ENCODE data around the gene DQX1. TPM values are rescaled to one million over a fixed set of nuclear protein-coding genes. Genes with fewer than 3 reads are reported as not detected.

DQX1 gene
- total RNA-seq, 3 donors from 2014 or later, result 0.28 to 0.34 (median 0.30) TPM

GRCh38 chr2:74559912-74560311 is 33.9 kb upstream of the DQX1 start:
- Mint-ChIP-seq H3K27me3 (ENCODE audit: low read depth) (peaks cover 16% of the 10 kb centered on the region), H3K4me1 (ENCODE audit: low read depth) (peaks cover 3% of the 10 kb centered on the region), H3K36me3 (ENCODE audit: insufficient read depth) (no peaks in the 10 kb centered on the region), H3K4me3 (no peak overlapping the region), H3K9me3 (no peaks in the 10 kb centered on the region)
- no peak for ATAC-seq
- no peak for DNase-seq

GRCh38 chr2:74558284-74559230 is 32.5 kb upstream of the DQX1 start:
- H3K27me3 Mint-ChIP-seq (ENCODE audit: low read depth), result peaks cover 6% of the 10 kb centered on the region
- no peaks in the 10 kb centered on the region for H3K9me3 Mint-ChIP-seq
- ATAC-seq (no peak), DNase-seq (no peak)
- peaks cover 5% of the 10 kb centered on the region for H3K4me1 Mint-ChIP-seq (ENCODE audit: low read depth)
- H3K36me3 Mint-ChIP-seq (ENCODE audit: insufficient read depth), result no peaks in the 10 kb centered on the region
- H3K4me3 Mint-ChIP-seq, result no peak overlapping the region

- Mint-ChIP-seq H3K36me3 (ENCODE audit: insufficient read depth) (no peaks in the 10 kb centered on the region), H3K9me3 (no peaks in the 10 kb centered on the region), H3K27me3 (ENCODE audit: low read depth) (peaks cover 6% of the 10 kb centered on the region), H3K4me3 (no peak overlapping the region), H3K4me1 (ENCODE audit: low read depth) (peaks cover 5% of the 10 kb centered on the region)
- ATAC-seq (no peak), DNase-seq (no peak)
Observed at GRCh38 chr2:74556831-74557370, 30.9 kb upstream of the DQX1 start.

GRCh38 chr2:74556159-74556558 is 30.1 kb upstream of the DQX1 start:
- peak overlapping the region; percentile 95 for H3K4me3 Mint-ChIP-seq
- ATAC-seq, result no peak
- H3K9me3 Mint-ChIP-seq, result no peaks in the 10 kb centered on the region
- H3K27me3 Mint-ChIP-seq (ENCODE audit: low read depth), result peaks cover 9% of the 10 kb centered on the region
- peaks cover 5% of the 10 kb centered on the region for H3K4me1 Mint-ChIP-seq (ENCODE audit: low read depth)
- H3K36me3 Mint-ChIP-seq (ENCODE audit: insufficient read depth), result no peaks in the 10 kb centered on the region
- DNase-seq, result no peak

GRCh38 chr2:74555610-74556103 is 29.6 kb upstream of the DQX1 start:
- Mint-ChIP-seq H3K36me3 (ENCODE audit: insufficient read depth) (no peaks in the 10 kb centered on the region), H3K4me3 (peak overlapping the region; percentile 95), H3K9me3 (no peaks in the 10 kb centered on the region), H3K27me3 (ENCODE audit: low read depth) (peaks cover 12% of the 10 kb centered on the region), H3K4me1 (ENCODE audit: low read depth) (peaks cover 5% of the 10 kb centered on the region)
- no peak for ATAC-seq
- DNase-seq, result no peak

- peaks cover 19% of the 10 kb centered on the region for H3K27me3 Mint-ChIP-seq (ENCODE audit: low read depth)
- H3K4me1 Mint-ChIP-seq (ENCODE audit: low read depth), result peaks cover 5% of the 10 kb centered on the region
- ATAC-seq (peak; percentile 67 to 70), DNase-seq (peak; percentile 31)
- H3K4me3 Mint-ChIP-seq, result peak overlapping the region; percentile 95
- no peaks in the 10 kb centered on the region for H3K36me3 Mint-ChIP-seq (ENCODE audit: insufficient read depth)
- no peaks in the 10 kb centered on the region for H3K9me3 Mint-ChIP-seq
Observed at GRCh38 chr2:74554820-74555531, 28.9 kb upstream of the DQX1 start.

- DNase-seq (peak; percentile 74), ATAC-seq (peak; percentile 83 to 85)
- Mint-ChIP-seq H3K4me1 (ENCODE audit: low read depth) (peaks cover 5% of the 10 kb centered on the region), H3K9me3 (no peaks in the 10 kb centered on the region), H3K4me3 (peak within 1 kb of the TSS; percentile 95), H3K27me3 (ENCODE audit: low read depth) (peaks cover 27% of the 10 kb centered on the region), H3K36me3 (ENCODE audit: insufficient read depth) (no peaks in the 10 kb centered on the region)
Observed at GRCh38 chr2:74553892-74554819, 28.1 kb upstream of the DQX1 start, which contains the start of the genes DOK1 and LOXL3. DOK1 (plus strand) TSS chr2:74554720; CDS start chr2:74554755, 35 bp downstream. LOXL3 (minus strand) TSS chr2:74553942; CDS start chr2:74552634, 1,308 bp downstream.

- Mint-ChIP-seq H3K4me1 (ENCODE audit: low read depth) (peaks cover 9% of the 10 kb centered on the region), H3K36me3 (ENCODE audit: insufficient read depth) (no peaks in the 10 kb centered on the region), H3K4me3 (peak overlapping the region; percentile 76), H3K9me3 (no peaks in the 10 kb centered on the region), H3K27me3 (ENCODE audit: low read depth) (peaks cover 32% of the 10 kb centered on the region)
- DNase-seq (no peak), ATAC-seq (no peak)
Observed at GRCh38 chr2:74552914-74553811, 27.1 kb upstream of the DQX1 start.

GRCh38 chr2:74551942-74552913 is 26.2 kb upstream of the DQX1 start:
- H3K36me3 Mint-ChIP-seq (ENCODE audit: insufficient read depth), result no peaks in the 10 kb centered on the region
- H3K9me3 Mint-ChIP-seq, result no peaks in the 10 kb centered on the region
- H3K4me1 Mint-ChIP-seq (ENCODE audit: low read depth), result peaks cover 10% of the 10 kb centered on the region
- peaks cover 39% of the 10 kb centered on the region for H3K27me3 Mint-ChIP-seq (ENCODE audit: low read depth)
- H3K4me3 Mint-ChIP-seq, result peak overlapping the region; percentile 29
- no peak for ATAC-seq
- DNase-seq, result no peak

GRCh38 chr2:74551530-74551929 is 25.5 kb upstream of the DQX1 start:
- no peak for ATAC-seq
- Mint-ChIP-seq H3K36me3 (ENCODE audit: insufficient read depth) (no peaks in the 10 kb centered on the region), H3K4me3 (no peak overlapping the region), H3K9me3 (no peaks in the 10 kb centered on the region), H3K4me1 (ENCODE audit: low read depth) (peaks cover 10% of the 10 kb centered on the region), H3K27me3 (ENCODE audit: low read depth) (peaks cover 41% of the 10 kb centered on the region)
- no peak for DNase-seq

- Mint-ChIP-seq H3K9me3 (no peaks in the 10 kb centered on the region), H3K4me3 (peak overlapping the region; percentile 11), H3K4me1 (ENCODE audit: low read depth) (peaks cover 7% of the 10 kb centered on the region), H3K36me3 (ENCODE audit: insufficient read depth) (no peaks in the 10 kb centered on the region), H3K27me3 (ENCODE audit: low read depth) (peaks cover 45% of the 10 kb centered on the region)
- DNase-seq (no peak), ATAC-seq (no peak)
Observed at GRCh38 chr2:74550231-74550630, 24.2 kb upstream of the DQX1 start.
